Mesenchymal stem cell (in vitro differentiated cells and primary cell): Measurements from ENCODE around the gene MYEF2.

ENCODE experiments used
- DNase-seq: peaks from one replicate; pipeline ENCODE4 v3.0.0-alpha.2; 2013
- H2AFZ ChIP-seq: one replicate; pipeline ENCODE4 v1.6.1; 2013; ENCODE audit warnings: low read depth, mild to moderate bottlenecking, control low read depth, inconsistent platforms, low read length, moderate library complexity
- H2AK5ac ChIP-seq: 2 replicates; pipeline ENCODE4 v1.6.1; 2013; ENCODE audit warnings: low read length, moderate library complexity, mild to moderate bottlenecking, inconsistent platforms; ENCODE audit not compliant: severe bottlenecking
- H2BK120ac ChIP-seq: one replicate; pipeline ENCODE4 v1.6.1; 2013; ENCODE audit warnings: low read depth, mild to moderate bottlenecking, inconsistent platforms, low read length, moderate library complexity
- H2BK12ac ChIP-seq, 2 experiments: one replicate each; pipeline ENCODE4 v1.6.1; 2013; ENCODE audit warnings: inconsistent platforms in 2 of 2, low read length in 2 of 2, mild to moderate bottlenecking in 2 of 2, moderate library complexity in 2 of 2, control low read depth in 1 of 2
- H2BK15ac ChIP-seq: one replicate; pipeline ENCODE4 v1.6.1; 2013; ENCODE audit warnings: mild to moderate bottlenecking, low read depth, inconsistent platforms; ENCODE audit not compliant: poor library complexity, severe bottlenecking
- H2BK5ac ChIP-seq: 2 replicates; pipeline ENCODE4 v1.6.1; 2013; ENCODE audit warnings: low read depth, mild to moderate bottlenecking, low read length, control low read depth, inconsistent platforms; ENCODE audit not compliant: poor library complexity, severe bottlenecking
- H3K14ac ChIP-seq, 2 experiments: one replicate each; pipeline ENCODE4 v1.6.1; 2013; ENCODE audit warnings: inconsistent platforms in 2 of 2, low read length in 2 of 2, control low read depth in 1 of 2, mild to moderate bottlenecking in 1 of 2, moderate library complexity in 1 of 2
- H3K18ac ChIP-seq, 2 experiments: one replicate each; pipeline ENCODE4 v1.6.1; 2013; ENCODE audit warnings: inconsistent platforms in 2 of 2, low read length in 2 of 2, control low read depth in 1 of 2, low read depth in 1 of 2, mild to moderate bottlenecking in 1 of 2
- H3K23ac ChIP-seq, 2 experiments: one replicate each; pipeline ENCODE4 v1.6.1; 2013; ENCODE audit warnings: inconsistent platforms in 2 of 2, low read length in 2 of 2, mild to moderate bottlenecking in 2 of 2, moderate library complexity in 2 of 2, control low read depth in 1 of 2
- H3K27ac ChIP-seq: 2 replicates; pipeline ENCODE4 v1.5.1; 2013; ENCODE audit warnings: mild to moderate bottlenecking, moderate library complexity, low read length, control low read depth, inconsistent platforms; ENCODE audit not compliant: poor library complexity, severe bottlenecking
- H3K27me3 ChIP-seq, 2 experiments: 2 replicates each; pipeline versions ENCODE4 v1.6.1 to v1.7.0; 2013; ENCODE audit warnings: low read length in 2 of 2, mild to moderate bottlenecking in 2 of 2, moderate library complexity in 2 of 2, control low read depth in 1 of 2, inconsistent platforms in 1 of 2; ENCODE audit not compliant: control insufficient read depth in 1 of 2, insufficient read depth in 1 of 2
- H3K36me3 ChIP-seq, 2 experiments: 2 replicates each; pipeline versions ENCODE4 v1.6.1 to v1.7.0; 2013; ENCODE audit warnings: low read length in 2 of 2, control low read depth in 1 of 2, inconsistent platforms in 1 of 2, low read depth in 1 of 2, mild to moderate bottlenecking in 1 of 2; ENCODE audit not compliant: insufficient read depth in 2 of 2, control insufficient read depth in 1 of 2
- H3K4ac ChIP-seq, 2 experiments: one replicate each; pipeline ENCODE4 v1.6.1; 2013; ENCODE audit warnings: inconsistent platforms in 2 of 2, low read length in 2 of 2, mild to moderate bottlenecking in 2 of 2, moderate library complexity in 2 of 2, control low read depth in 1 of 2, low read depth in 1 of 2
- H3K4me1 ChIP-seq: 2 replicates; pipeline ENCODE4 v1.6.1; 2013; ENCODE audit warnings: low read depth, low read length, control low read depth; ENCODE audit not compliant: control insufficient read depth, insufficient read depth
- H3K4me2 ChIP-seq: 2 replicates; pipeline ENCODE4 v1.6.1; 2013; ENCODE audit warnings: low read length, mild to moderate bottlenecking, inconsistent platforms; ENCODE audit not compliant: poor library complexity, severe bottlenecking
- H3K4me3 ChIP-seq, 2 experiments: 2 replicates each; pipeline versions ENCODE4 v1.5.1 to v1.7.0; 2013; ENCODE audit warnings: low read length in 2 of 2, mild to moderate bottlenecking in 2 of 2, control low read depth in 1 of 2, low read depth in 1 of 2; ENCODE audit not compliant: insufficient read depth in 1 of 2
- H3K79me1 ChIP-seq: replicated peaks from 2 replicates; pipeline ENCODE4 v1.6.1; 2013; ENCODE audit warnings: mild to moderate bottlenecking, control low read depth, low read length, inconsistent platforms; ENCODE audit not compliant: poor library complexity, severe bottlenecking
- H3K9ac ChIP-seq: 2 replicates; pipeline ENCODE4 v1.7.0; 2013; ENCODE audit warnings: mild to moderate bottlenecking, low read length, moderate library complexity
- H3K9me3 ChIP-seq: 2 replicates; pipeline ENCODE4 v1.7.0; 2013; ENCODE audit warnings: mild to moderate bottlenecking, low read length; ENCODE audit not compliant: control insufficient read depth
- H4K8ac ChIP-seq: one replicate; pipeline ENCODE4 v1.6.1; 2013; ENCODE audit warnings: inconsistent platforms, mild to moderate bottlenecking, low read length, moderate library complexity
- H4K91ac ChIP-seq: one replicate; pipeline ENCODE4 v1.6.1; 2013; ENCODE audit warnings: mild to moderate bottlenecking, low read length, inconsistent platforms
- WGBS: methylation state at CpG from one replicate; pipeline ENCODE4 v1.1.7; 2013; ENCODE audit warnings: mixed read lengths; 5-methylcytosine and 5-hydroxymethylcytosine counted together

The MYEF2 gene

DNA sequence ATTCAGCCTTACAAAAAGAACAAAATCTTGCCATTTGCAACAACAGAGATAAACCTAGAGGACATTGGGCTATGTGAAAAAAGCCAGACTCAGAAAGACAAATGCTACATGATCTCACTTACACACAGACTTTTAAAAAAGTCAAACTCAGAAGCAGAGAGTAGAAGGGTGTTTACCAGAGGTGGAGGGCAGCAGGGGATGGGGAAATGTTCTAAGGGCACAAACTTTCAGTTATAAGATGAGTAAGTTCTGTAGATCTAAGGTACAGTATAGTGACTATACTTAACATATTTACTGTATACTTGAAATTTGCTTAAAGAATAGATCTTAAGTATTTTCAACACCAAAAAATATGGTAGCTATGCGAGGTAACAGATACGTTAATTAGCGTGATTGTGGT lies 3.0 kb downstream of the MYEF2 start:
- no peak overlapping the region for H2BK12ac ChIP-seq
- no peak overlapping the region for H2BK120ac ChIP-seq
- no peak overlapping the region for H2BK5ac ChIP-seq
- no peak overlapping the region for H2AK5ac ChIP-seq
- no peak overlapping the region for H3K4me2 ChIP-seq
- no peak overlapping the region for H3K23ac ChIP-seq
- no peak overlapping the region for H3K27ac ChIP-seq
- 98% methylated on average over 3 of the region's 3 CpGs for WGBS
- no peak overlapping the region for H4K91ac ChIP-seq
- H3K4me3 ChIP-seq: no peak overlapping the region
- H3K18ac ChIP-seq: no peak overlapping the region
- no peak overlapping the region for H2BK15ac ChIP-seq
- no peaks in the 10 kb centered on the region for H3K9me3 ChIP-seq
- no peak overlapping the region for H3K14ac ChIP-seq
- no peak for DNase-seq
- H3K36me3 ChIP-seq: no peaks in the 10 kb centered on the region
- peaks cover 0 to 11% of the 10 kb centered on the region in 2 experiments for H3K27me3 ChIP-seq
- no peak overlapping the region for H3K9ac ChIP-seq
- peaks cover 6% of the 10 kb centered on the region for H3K79me1 ChIP-seq
- peaks cover 2% of the 10 kb centered on the region for H3K4me1 ChIP-seq
- H3K4ac ChIP-seq: no peak overlapping the region
- H4K8ac ChIP-seq: no peak overlapping the region
- H2AFZ ChIP-seq: no peak overlapping the region

DNA sequence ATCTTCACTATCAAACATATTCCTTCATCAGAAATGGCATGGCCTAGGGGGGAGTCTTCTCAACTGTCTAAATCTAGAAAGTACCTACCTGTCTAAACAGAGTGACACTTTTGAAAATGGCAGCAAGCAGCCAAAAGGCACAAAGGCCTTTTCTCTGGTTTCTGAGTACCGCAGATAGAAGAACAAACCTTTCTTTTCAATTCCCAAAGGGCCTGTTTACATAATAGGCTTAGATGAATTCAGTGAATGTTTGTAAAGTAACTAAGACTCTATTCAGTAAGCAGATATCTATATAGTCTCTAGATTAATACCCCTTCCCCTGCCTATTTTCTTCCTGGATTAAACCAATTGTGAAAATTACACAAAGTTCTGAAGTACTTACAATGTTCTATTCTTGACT lies 7.1 kb downstream of the MYEF2 start:
- H2AK5ac ChIP-seq: no peak overlapping the region
- no peak overlapping the region for H4K91ac ChIP-seq
- no peaks in the 10 kb centered on the region for H3K36me3 ChIP-seq
- no peak overlapping the region for H3K4me2 ChIP-seq
- H3K79me1 ChIP-seq: peaks cover 8% of the 10 kb centered on the region
- H3K27ac ChIP-seq: no peak overlapping the region
- no peak overlapping the region for H2BK120ac ChIP-seq
- no peaks in the 10 kb centered on the region for H3K27me3 ChIP-seq
- H4K8ac ChIP-seq: no peak overlapping the region
- H3K18ac ChIP-seq: no peak overlapping the region
- no peak overlapping the region for H2BK5ac ChIP-seq
- H3K9ac ChIP-seq: no peak overlapping the region
- no peak overlapping the region for H3K4me3 ChIP-seq
- H3K4ac ChIP-seq: no peak overlapping the region
- H3K23ac ChIP-seq: no peak overlapping the region
- no peak overlapping the region for H2BK15ac ChIP-seq
- H2AFZ ChIP-seq: no peak overlapping the region
- H3K4me1 ChIP-seq: no peaks in the 10 kb centered on the region
- DNase-seq: no peak
- H3K9me3 ChIP-seq: no peaks in the 10 kb centered on the region
- H3K14ac ChIP-seq: no peak overlapping the region
- no peak overlapping the region for H2BK12ac ChIP-seq
- WGBS: no CpG with 5 or more reads among the region's 1 CpG

DNA sequence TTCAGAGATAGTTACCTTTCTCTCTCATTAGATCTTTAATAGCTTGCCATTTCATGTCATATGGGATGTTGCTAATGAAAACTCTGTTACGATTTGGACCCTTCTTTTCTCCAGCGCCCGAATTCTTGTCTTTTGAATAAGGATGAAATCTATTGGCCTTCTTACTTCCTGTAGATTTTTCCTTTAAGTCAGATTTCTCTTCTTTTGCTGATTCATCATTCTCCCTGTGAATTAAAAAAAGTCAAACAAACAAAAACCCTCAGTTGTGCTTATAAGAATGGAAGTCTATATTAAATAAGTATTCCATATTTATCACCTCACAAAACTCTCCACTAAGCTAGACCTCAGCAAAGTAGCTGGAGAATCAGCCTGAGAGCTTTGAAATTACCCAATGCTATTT lies 9.5 kb downstream of the MYEF2 start:
- Histone ChIP-seq H2BK120ac (no peak overlapping the region), H3K4me1 (no peaks in the 10 kb centered on the region)
- WGBS: no CpG with 5 or more reads among the region's 3 CpGs

DNA sequence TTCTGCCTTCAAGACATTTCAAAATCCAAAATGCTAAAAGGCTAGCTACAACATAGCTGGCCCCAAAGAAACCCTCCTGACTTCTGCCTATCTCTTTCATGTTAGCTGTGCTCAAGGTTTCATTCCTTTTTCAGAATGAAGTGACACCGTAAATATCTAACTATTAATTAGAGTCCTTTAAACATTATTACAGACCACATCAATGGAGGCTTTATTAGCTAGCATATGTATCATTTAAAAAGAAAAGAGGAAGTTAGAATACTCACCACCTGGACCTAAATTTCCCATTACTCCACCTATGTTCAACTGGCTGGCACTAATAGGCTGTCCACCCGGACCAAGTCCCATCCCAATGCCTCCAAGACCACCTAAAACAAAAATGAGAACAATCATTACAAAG lies 24.6 kb downstream of the MYEF2 start:
- H2BK15ac ChIP-seq: no peak overlapping the region
- H2AK5ac ChIP-seq: no peak overlapping the region
- no peak overlapping the region for H3K18ac ChIP-seq
- no peak overlapping the region for H3K23ac ChIP-seq
- no peak overlapping the region for H3K4me3 ChIP-seq
- no peak overlapping the region for H3K27ac ChIP-seq
- no peaks in the 10 kb centered on the region for H3K27me3 ChIP-seq
- H3K4me2 ChIP-seq: no peak overlapping the region
- WGBS: no CpG with 5 or more reads among the region's 2 CpGs
- no peak for DNase-seq
- no peak overlapping the region for H3K4ac ChIP-seq
- H4K91ac ChIP-seq: no peak overlapping the region
- peaks cover 2% of the 10 kb centered on the region for H3K79me1 ChIP-seq
- no peak overlapping the region for H4K8ac ChIP-seq
- no peak overlapping the region for H3K9ac ChIP-seq
- H2BK120ac ChIP-seq: no peak overlapping the region
- H2BK5ac ChIP-seq: no peak overlapping the region
- no peak overlapping the region for H2AFZ ChIP-seq
- no peaks in the 10 kb centered on the region for H3K4me1 ChIP-seq
- no peaks in the 10 kb centered on the region for H3K9me3 ChIP-seq
- H3K14ac ChIP-seq: no peak overlapping the region
- no peaks in the 10 kb centered on the region for H3K36me3 ChIP-seq
- no peak overlapping the region for H2BK12ac ChIP-seq

More for the DNA sequence above, 9.5 kb downstream of the MYEF2 start:
- H3K4me2 ChIP-seq: no peak overlapping the region
- H3K9me3 ChIP-seq: no peaks in the 10 kb centered on the region
- H2BK15ac ChIP-seq: no peak overlapping the region
- no peak overlapping the region for H3K23ac ChIP-seq
- H3K4me3 ChIP-seq: no peak overlapping the region
- no peak for DNase-seq
- H4K8ac ChIP-seq: no peak overlapping the region
- H3K14ac ChIP-seq: no peak overlapping the region
- H3K4ac ChIP-seq: no peak overlapping the region
- no peak overlapping the region for H3K27ac ChIP-seq
- no peak overlapping the region for H4K91ac ChIP-seq
- H3K79me1 ChIP-seq: peaks cover 9% of the 10 kb centered on the region
- no peak overlapping the region for H2BK12ac ChIP-seq
- no peak overlapping the region for H2AK5ac ChIP-seq
- H2BK5ac ChIP-seq: no peak overlapping the region
- H2AFZ ChIP-seq: no peak overlapping the region
- H3K36me3 ChIP-seq: no peaks in the 10 kb centered on the region
- H3K18ac ChIP-seq: no peak overlapping the region
- no peak overlapping the region for H3K9ac ChIP-seq
- H3K27me3 ChIP-seq: no peaks in the 10 kb centered on the region
